Sigmoid colon (tissue), 4 donors: ENCODE data around the gene MGAT5.

Experiments
- POLR2AphosphoS5 ChIP-seq, 4 donors: sonication (generic); formaldehyde crosslinking; IDR thresholded peaks; one replicate each; pipeline ENCODE4 v1.6.1; 2017; ENCODE audit warnings: antibody characterized with exemption in 4 of 4
- TF ChIP-seq, protein P1 (sequence below), 4 experiments: fragments of 450-650 bp in 3 of 4; fragments of 200-600 bp in 1 of 4; IDR thresholded peaks; one replicate each; pipeline ENCODE4 v1.5.1; 2016 to 2019; ENCODE audit warnings: antibody characterized with exemption in 4 of 4, mild to moderate bottlenecking in 3 of 4, moderate library complexity in 2 of 4

GRCh38 chr2:134462791-134463698 lies 209.2 kb downstream of the MGAT5 start:
- TF ChIP-seq, protein P1, sequence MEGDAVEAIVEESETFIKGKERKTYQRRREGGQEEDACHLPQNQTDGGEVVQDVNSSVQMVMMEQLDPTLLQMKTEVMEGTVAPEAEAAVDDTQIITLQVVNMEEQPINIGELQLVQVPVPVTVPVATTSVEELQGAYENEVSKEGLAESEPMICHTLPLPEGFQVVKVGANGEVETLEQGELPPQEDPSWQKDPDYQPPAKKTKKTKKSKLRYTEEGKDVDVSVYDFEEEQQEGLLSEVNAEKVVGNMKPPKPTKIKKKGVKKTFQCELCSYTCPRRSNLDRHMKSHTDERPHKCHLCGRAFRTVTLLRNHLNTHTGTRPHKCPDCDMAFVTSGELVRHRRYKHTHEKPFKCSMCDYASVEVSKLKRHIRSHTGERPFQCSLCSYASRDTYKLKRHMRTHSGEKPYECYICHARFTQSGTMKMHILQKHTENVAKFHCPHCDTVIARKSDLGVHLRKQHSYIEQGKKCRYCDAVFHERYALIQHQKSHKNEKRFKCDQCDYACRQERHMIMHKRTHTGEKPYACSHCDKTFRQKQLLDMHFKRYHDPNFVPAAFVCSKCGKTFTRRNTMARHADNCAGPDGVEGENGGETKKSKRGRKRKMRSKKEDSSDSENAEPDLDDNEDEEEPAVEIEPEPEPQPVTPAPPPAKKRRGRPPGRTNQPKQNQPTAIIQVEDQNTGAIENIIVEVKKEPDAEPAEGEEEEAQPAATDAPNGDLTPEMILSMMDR (IDR thresholded peaks at IDR 0.05), result no peak
- TF ChIP-seq POLR2AphosphoS5 (IDR thresholded peaks at IDR 0.05), result no peak
